22Rv1 (cell line): Measurements from ENCODE around the gene AUTS2.

Experiments
- H3K27ac ChIP-seq: fragments of 450-650 bp; 2 replicates; pipeline ENCODE4 v1.5.1; 2017
- ZFX ChIP-seq: fragments of 450-650 bp; IDR thresholded peaks from 2 replicates; pipeline ENCODE4 v1.6.1; 2017; ENCODE audit warnings: antibody characterized with exemption, borderline replicate concordance
- TF ChIP-seq, protein P1 (sequence below): fragments of 450-650 bp; IDR thresholded peaks from 2 replicates; pipeline ENCODE4 v1.5.1; 2017; ENCODE audit warnings: mild to moderate bottlenecking

The AUTS2 gene

DNA sequence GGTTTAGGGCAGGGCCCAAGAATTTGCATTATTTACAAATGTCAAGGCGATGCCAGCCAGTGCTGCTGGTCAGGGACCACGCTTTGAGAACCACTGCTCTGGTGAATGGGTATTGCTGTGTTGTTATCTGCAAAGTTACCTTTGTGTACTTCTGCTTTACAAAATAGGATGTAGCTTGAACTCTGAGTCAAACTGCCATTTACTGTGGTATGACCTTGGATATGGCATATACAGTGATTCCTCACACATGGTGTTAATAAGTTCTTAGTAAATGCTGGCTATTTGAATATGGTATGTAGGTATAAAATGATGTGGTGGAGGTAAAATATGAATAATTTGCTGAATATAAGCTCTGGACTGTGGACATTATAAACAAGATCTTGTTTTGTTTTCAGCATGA, 148.9 kb downstream of the AUTS2 start:
- TF ChIP-seq ZFX = no peak
- TF ChIP-seq, protein P1, sequence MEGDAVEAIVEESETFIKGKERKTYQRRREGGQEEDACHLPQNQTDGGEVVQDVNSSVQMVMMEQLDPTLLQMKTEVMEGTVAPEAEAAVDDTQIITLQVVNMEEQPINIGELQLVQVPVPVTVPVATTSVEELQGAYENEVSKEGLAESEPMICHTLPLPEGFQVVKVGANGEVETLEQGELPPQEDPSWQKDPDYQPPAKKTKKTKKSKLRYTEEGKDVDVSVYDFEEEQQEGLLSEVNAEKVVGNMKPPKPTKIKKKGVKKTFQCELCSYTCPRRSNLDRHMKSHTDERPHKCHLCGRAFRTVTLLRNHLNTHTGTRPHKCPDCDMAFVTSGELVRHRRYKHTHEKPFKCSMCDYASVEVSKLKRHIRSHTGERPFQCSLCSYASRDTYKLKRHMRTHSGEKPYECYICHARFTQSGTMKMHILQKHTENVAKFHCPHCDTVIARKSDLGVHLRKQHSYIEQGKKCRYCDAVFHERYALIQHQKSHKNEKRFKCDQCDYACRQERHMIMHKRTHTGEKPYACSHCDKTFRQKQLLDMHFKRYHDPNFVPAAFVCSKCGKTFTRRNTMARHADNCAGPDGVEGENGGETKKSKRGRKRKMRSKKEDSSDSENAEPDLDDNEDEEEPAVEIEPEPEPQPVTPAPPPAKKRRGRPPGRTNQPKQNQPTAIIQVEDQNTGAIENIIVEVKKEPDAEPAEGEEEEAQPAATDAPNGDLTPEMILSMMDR = no peak

DNA sequence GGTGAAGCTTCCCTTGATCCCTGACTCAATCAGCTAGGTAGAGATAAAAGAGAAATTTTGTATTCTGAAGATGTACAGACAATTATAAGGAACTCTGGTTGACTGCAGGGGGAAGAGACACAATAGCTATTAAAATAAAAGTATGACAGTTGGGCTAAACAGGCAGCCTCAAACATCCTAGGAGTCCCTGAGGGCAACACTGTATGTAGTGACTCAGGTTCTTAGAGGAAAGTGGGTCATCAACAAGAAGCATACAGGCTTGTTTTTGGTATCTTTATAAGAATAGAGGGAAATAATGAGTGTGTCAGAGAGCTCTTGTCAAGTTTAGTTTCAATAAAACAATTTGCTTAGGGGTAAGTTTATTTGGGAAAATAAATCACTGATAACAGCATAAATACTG, 150.3 kb downstream of the AUTS2 start:
- TF ChIP-seq, protein P1 = no peak
- no peak for TF ChIP-seq ZFX
- no peak overlapping the region for H3K27ac ChIP-seq

More for the DNA sequence above, 148.9 kb downstream of the AUTS2 start:
- H3K27ac ChIP-seq = no peak overlapping the region

DNA sequence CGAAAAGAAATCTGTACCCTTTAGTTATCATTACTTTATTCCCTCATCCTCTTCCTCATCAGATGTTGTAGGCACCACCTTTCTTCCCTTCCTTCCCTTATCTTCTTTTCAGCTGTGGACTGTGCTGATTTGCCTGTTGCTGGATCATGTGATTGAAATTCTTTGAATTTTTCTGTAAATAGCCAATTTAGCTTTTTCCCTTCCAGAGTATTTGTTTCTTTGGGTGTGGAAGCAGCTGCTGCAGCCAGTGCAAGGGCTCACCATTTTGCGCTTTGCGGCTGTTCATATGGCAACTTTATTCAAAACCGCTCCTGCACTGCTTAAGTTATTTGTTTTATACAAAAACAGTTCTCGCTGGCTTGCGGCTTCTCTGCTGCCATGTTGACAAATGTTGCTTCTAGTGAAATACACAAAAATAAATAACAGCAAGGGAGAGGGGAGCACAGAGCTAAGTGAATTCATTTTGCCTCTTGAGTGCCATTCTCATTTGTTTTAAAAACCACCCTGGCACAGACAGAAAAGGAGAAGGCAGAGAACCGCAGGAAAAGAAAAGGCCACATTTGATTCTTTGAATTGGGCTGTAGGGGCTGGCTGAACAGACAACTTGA, 151.2 kb downstream of the AUTS2 start:
- TF ChIP-seq ZFX = no peak
- TF ChIP-seq, protein P1 = no peak
- no peak overlapping the region for H3K27ac ChIP-seq

DNA sequence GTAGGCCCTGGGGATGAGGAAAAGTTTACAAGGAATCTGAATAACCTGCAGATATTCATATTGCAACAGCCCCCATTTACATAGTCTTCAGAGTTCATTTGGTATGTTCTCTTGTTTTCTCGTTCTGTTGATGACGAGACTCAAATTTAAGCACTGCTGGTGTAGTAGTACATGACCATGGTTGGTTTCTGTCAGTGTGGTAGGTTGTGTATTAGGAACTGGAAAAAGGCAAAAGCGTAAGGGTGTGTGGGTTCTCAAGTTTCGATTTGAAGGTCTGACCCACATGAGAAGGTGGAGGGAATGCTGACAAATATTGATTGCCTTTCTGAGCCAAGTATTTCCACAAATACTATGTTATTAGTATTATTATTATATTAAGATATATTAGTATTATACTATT, 151.7 kb downstream of the AUTS2 start:
- no peak overlapping the region for H3K27ac ChIP-seq
- no peak for TF ChIP-seq ZFX
- TF ChIP-seq, protein P1 = no peak

DNA sequence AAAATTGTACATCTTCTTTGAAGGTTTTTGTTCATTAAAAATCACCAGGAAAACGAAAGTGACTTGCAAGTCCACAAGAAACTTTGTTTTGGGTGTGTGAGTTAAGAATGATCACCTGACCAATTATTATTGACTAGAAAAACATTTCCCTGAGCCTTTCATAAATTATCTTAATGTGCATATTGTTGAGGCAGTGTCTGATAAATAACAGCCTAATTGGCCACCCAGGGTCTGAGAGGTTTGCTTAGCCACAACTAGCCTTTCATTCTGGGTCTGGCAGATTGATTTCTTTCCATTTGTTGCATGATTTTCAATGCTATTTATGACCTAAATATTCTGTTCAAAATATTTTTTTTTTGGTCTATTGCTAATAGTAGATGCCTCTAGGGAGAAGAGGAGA, 152.8 kb downstream of the AUTS2 start:
- no peak for TF ChIP-seq ZFX
- TF ChIP-seq, protein P1 = no peak

DNA sequence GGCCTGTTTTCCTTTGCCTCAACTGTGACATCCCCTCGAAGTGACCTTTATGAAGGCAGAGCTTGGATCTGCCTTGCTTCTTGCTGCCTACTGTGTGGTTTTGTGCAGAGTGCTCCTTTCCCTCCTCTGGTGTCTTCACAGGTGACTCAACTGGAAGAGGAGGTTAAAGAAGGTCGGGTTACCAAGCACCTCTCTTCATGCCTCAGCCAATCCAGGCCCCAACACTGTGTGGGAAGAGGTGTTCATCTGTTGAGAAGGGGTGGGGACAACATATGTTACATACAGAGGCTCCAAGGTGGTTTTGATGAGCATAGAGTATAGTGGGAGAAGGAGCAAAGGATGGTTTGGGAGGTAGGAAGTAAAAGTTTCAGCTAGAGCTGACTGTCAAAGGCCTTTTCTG, 155.7 kb downstream of the AUTS2 start:
- TF ChIP-seq, protein P1 = no peak
- no peak overlapping the region for H3K27ac ChIP-seq

More for the DNA sequence above, 152.8 kb downstream of the AUTS2 start:
- no peak overlapping the region for H3K27ac ChIP-seq

DNA sequence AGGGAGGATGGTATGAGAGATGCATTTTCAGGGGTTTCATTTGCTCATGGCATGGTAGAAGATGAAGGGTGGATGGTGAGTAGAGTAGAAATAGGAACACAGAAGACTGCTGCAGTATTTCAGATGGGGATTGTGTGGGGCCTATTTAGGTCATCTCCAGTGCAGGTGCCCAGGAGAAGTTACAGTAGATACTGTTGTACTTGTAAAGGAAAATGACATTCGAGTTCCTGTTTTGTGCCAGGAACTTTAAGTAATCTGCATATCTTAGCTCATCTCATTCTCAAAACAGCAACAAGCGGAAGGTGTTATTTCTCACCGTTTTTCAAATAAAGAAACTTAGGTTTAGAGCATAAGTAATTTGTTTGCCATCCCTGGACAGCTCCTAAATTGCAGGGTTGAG, 156.2 kb downstream of the AUTS2 start:
- TF ChIP-seq ZFX = no peak
- TF ChIP-seq, protein P1 = no peak
- no peak overlapping the region for H3K27ac ChIP-seq
